Umbilical cord (tissue), 2 donors: ENCODE data around the gene NPDC1. TPM values are rescaled to one million over a fixed set of nuclear protein-coding genes. Genes with fewer than 3 reads are reported as not detected.
"Not testable (repeated sequence)": the region's sequence is repeated elsewhere in the genome, so short reads cannot be mapped to it uniquely, and the experiment has no call there.

Source experiments
- DNase-seq: peaks from one replicate; pipeline ENCODE4 v3.0.0-alpha.2; 2015; ENCODE audit warnings: low spot score
- total RNA-seq: library from RNA; depleted of rRNA; stranded (reverse); fragments of >200 nt; gene quantifications from one replicate; pipeline ENCODE4 v1.2.3, GENCODE V29; 2014; ENCODE audit warnings: low replicate concordance; ENCODE audit not compliant: insufficient read depth

Gene NPDC1
- total RNA-seq, 1 donor from 2014 or later: 6.5 TPM

- no peak for DNase-seq
Measured at GRCh38 chr9:137075275-137075775, 29.3 kb upstream of the NPDC1 start.

DNA sequence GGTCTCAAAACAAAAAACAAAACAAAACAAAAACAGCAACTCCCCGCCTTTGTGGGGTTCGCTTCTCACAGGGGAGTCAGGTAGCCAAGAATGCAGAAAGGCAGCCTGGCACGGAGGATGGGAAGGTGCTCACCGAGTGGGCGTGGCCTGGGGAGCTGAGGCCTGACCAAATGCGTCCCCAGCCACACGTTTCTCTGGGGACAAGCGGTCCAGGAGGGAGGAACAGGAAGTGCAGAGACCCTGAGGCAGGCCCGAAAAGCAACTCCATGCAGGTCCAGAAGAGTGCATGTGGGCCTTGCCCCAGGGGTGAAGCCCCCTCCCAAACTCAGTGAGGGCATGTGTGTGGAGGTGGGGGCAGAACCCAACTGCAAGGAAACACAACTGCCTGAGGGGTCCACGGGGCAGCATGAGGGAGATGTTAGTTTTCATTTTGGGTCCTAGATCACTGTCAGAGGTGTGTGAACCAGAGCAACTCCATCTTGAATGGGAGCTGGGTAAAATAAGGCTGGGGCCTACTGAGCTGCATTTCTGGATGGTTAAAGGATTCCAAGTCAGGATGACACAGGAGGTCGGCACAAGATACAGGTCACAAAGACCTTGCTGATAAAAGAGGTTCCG lies 28.8 kb upstream of the NPDC1 start:
- no peak for DNase-seq

- no peak for DNase-seq
Measured at GRCh38 chr9:137073992-137074399, 28.0 kb upstream of the NPDC1 start.

GRCh38 chr9:137071282-137071681 lies 25.3 kb upstream of the NPDC1 start:
- DNase-seq: no peak

GRCh38 chr9:137070906-137071275 lies 24.9 kb upstream of the NPDC1 start:
- DNase-seq: peak; percentile 42

DNA sequence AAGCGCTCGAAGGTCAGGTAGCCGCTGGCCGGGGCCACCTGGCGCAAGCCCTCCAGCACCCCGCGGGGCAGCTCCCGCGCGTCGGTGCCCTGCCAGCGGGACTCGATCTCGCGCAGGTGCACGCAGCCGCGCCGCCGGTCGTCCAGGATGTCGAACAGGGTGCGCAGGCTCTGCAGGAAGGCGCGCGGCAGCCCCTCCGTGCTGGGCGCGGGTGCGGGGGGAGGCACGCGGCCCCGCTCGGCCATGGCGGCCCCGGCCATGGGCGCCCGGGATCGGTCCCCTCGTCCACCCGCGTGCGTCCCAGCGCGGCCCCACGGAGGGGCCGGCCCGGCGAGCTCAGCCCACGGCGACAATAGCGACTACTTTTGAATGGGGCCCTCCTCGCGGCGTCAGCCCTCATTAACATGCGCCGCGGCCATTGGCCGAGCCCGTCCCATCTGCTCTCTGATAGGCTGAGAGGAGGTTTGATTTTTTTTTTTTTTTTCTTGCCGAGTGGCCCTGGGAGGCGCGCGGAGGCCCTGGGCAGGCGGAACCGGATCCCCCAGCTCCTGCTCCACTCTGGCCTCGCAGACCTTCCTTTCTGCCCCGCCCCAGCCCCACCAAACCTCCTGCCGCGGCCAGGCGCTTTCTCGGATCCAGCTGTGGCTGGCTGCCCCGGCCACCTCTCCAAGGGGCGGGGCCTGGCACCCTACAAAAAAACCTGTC lies 24.4 kb upstream of the NPDC1 start, which contains the start of gene SAPCD2:
Gene SAPCD2, minus strand, starts transcription at position 357 of the 705 bp plus-strand sequence. Its CDS starts 97 bp downstream, at position 260.
- DNase-seq: peak; percentile 94

DNA sequence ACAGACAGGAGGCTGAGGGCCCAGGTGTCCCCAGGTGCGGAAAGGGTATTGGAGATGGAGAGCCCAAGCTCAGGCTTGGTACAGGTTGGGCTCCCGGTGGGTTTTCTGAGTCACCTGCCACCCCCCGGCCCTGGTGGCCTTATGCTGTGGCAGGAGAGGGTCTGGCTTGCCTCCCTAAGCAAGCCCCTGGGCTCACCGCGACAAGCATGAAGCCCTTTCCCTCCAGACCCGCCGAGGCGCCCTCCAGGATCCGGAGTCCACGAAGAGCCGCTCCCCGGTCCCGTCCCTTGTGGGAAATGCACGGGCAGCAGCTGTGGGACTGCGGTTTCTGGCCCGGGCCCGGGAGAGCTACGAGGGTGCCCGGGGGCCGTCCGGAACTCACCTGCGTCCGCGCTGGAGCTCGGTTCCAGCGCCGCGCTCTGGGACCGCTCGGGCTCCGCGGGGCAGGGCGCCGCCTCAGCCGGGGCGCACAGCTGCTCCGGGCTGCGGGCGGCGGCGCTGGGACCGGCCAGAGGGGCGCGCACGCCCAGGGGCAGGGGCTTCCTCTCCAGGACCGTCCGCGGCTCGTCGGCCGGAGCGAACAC lies 23.6 kb upstream of the NPDC1 start:
- no peak for DNase-seq

DNA sequence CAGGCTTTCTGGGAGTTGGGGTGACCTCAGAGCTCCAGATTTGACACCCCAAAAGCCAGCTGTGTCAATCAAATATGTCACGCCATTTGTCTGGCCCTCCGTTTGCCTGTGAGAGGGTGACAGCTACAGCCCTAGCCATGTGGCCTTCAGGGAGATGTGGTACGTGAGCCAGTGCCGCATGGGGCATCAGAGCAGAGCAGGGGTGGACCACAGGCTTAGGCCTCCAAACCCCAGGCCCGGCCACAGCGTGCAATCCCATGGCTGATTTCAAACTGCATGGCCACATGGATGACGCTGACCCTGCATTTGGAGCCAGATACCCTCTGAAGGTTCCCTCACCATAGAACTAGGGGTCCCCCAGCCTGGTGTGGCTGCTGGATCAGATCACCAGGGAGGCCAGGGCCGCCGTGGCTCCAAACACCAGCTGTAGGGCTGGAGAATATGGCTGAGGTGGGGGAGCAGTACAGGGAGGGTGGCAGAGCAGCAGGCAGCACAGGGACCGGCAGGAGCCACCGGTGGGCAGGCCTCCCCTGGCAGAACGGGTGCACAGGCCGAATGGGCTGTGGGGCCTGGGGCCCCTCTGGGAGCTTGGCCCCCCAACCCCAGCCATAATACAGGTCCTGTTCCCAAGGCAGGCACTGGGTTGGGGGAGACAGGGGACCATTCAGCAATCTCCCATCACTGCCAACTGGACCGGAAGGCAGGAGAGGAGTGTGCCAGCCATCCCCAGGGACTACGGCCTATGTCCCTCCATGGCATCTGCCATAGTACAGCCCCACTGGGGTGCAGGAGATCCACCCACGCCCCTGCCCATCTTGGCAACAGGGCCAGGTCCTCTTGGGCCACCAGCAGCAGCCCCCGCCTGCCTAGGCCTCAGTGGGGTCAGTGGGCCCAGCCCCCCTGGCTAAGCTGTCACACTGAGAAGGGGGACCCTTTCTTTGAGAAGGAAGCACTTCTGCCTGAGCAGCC lies 22.8 kb upstream of the NPDC1 start:
- DNase-seq: no peak

DNA sequence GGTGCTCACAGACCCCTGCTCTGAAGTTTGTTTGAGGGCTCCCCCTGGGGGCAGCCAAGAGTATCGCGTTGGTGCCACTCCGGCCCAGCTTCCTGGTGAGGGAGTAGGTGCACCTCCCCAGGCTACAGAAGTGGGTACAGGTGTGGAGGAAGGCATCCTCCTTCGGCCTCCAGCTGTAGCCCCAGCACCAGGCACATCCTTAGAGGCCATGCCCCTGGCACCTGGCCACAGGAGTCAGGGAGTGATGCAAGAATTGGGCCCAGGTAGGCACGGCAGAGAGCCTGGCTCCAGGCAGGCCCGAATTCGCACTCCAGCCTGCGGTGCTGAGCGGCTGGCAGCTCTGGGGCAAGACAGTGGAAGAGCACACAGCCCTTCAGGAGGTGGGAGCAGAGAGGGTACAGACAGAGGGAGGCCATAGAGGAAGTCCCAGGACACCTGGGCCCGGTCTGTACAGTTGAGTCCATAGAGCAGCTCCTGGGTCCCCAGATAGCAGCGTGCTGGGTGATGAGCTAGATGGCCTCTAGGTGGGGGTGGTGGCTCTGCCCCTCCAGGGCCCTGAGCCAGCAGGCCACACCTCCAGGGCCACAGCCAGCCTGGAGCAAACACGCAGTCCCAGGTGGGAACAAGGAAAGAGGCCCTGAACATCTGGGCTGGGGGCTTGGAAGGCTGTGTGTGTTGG lies 22.0 kb upstream of the NPDC1 start:
- DNase-seq: peak; percentile 83

DNA sequence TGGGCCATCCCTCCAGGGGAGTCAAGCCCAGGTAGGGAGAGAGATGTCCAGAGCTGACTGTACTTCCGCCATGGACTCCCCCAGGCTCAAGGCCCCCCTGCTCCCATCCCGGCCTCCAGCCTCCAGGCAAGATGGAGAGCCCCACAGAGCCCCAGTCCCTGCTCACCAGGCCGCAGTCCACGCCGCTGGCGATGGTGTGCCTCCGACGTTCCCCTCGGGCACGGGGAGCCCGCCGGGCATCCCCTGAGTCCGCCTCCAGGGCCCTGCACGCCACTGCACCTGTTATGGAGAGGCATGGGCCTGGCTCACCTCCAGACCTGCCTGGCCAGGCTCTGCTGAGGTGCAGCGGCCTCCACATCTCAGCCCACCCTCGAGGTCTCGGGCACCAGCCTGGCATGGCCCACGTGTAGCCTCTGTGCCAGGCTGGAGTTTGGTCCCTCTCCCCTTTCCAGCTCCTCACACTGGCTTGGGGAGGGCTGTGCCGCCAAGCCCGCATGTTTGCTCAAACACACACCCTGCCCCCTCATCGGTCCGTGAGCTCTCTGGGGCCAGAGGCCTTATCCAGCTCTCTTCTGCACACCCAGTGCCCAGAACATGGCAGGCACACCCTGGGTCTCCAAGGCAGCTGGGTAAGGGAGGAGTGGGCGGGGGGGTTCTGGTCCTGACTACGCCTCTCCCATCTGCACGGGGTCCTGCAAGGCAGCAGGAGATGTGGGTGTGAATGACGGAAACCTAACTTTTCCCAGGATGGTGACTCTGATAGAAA lies 20.3 kb upstream of the NPDC1 start:
- no peak for DNase-seq

GRCh38 chr9:137065336-137065967 lies 19.5 kb upstream of the NPDC1 start:
- DNase-seq: no peak

DNA sequence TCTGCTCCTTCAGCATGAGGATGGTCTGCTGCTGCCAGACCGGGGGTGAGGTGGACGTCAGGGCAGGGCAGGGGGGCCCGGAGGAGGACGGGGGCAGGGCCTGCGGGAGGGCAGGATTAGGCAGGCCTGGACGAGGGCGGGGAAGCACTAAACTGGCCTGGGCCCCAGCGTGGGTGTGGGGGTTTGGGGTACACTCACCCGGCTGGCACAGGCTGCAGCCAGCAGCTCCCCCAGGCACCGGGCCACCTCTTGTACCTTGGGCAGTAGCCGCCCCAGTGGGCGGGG lies 18.8 kb upstream of the NPDC1 start:
- DNase-seq: no peak

GRCh38 chr9:137064027-137064879 lies 18.3 kb upstream of the NPDC1 start:
- DNase-seq: peak; percentile 53

GRCh38 chr9:137063311-137064026 lies 17.5 kb upstream of the NPDC1 start:
- DNase-seq: no peak

GRCh38 chr9:137062798-137063197 lies 16.8 kb upstream of the NPDC1 start:
- not testable (repeated sequence) for DNase-seq

DNA sequence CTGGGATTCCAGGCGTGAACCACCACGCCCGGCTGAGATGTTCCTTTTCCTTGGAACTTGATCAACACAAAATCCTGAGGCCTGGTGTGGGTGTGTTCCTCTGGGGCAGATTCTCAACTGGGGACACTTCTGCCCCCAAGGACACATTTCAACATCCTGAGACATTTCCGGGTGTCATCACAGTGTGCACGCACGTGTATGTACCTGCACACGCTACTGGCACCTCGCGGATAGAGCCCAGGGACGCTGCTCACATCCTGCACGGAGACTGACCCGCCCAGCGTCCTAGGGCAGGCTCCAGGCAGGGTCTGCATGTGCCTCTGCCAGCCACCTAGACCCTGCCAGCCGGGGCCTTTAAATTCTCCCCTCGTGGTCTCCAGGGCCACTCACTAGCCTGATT lies 16.4 kb upstream of the NPDC1 start:
- DNase-seq: no peak

DNA sequence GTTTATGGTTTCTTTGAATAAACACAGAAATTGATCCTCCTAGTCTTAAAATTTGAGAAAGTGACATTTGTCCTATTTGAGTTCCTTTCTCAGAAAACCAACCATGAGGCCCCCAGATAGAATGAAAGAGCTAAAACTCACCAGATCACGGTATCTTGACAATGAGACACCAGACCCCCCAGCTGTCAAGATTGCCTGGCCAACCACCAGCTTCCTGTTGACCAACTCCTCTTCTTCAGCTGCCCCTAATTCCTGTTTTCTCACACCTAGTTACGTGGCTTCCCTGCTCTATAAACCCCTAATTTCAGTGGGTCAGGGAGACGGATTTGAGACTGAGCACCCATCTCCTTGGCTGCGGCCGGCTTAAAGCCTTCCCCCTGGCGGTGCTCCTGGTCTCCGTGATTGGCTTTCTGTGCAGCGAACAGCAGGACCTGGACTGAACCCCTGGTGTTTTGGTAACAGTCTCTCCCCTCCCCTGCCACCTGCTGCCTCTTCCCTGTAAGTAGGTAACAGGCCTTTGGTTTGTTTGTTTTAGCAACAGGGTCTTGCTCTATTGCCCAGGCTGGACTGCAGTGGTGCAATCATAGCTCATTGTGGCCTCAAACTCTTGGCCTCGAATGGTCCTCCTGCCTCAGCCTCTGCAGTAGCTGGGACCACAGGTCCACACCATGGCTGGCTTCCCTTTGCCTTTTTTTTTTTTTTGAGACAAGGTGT lies 12.7 kb upstream of the NPDC1 start:
- no peak for DNase-seq

GRCh38 chr9:137057545-137057944 lies 11.6 kb upstream of the NPDC1 start:
- DNase-seq: no peak
